HL-60 (cell line): Measurements from ENCODE around the gene GRB10.

Experiments
- DNase-seq, 2 experiments: peaks; one replicate each; pipeline ENCODE4 v3.0.0-alpha.2; 2010 to 2020; ENCODE audit warnings: low read depth in 1 of 2, low spot score in 1 of 2
- H3K27ac ChIP-seq: fragments of 250-450 bp; sonication (Bioruptor Pico); replicated peaks from 2 replicates; pipeline ENCODE4 v1.5.1; 2020; ENCODE audit warnings: mild to moderate bottlenecking, moderate library complexity
- H3K27me3 ChIP-seq: fragments of 250-450 bp; sonication (Bioruptor Pico); 2 replicates; pipeline ENCODE4 v1.5.1; 2021; ENCODE audit warnings: mild to moderate bottlenecking, moderate library complexity; ENCODE audit not compliant: insufficient read depth, poor library complexity, severe bottlenecking
- H3K4me3 ChIP-seq: replicated peaks from 2 replicates; pipeline ENCODE4 v1.5.1; 2011; ENCODE audit warnings: mild to moderate bottlenecking, control low read depth, low read length; ENCODE audit not compliant: insufficient read depth
- GABPA ChIP-seq: IDR thresholded peaks from 2 replicates; pipeline ENCODE4 v1.6.1; 2012; ENCODE audit warnings: low read depth
- POLR2AphosphoS5 ChIP-seq: IDR thresholded peaks from 2 replicates; pipeline ENCODE4 v1.6.1; 2012; ENCODE audit warnings: low read depth
- SPI1 ChIP-seq: IDR thresholded peaks from 2 replicates; pipeline ENCODE4 v1.6.1; 2012; ENCODE audit warnings: low read depth, mild to moderate bottlenecking, borderline replicate concordance
- TF ChIP-seq, protein P1 (sequence below): IDR thresholded peaks from 2 replicates; pipeline ENCODE4 v1.6.1; 2012; ENCODE audit warnings: low read depth; ENCODE audit not compliant: insufficient replicate concordance
- TF ChIP-seq, protein P2 (sequence below): IDR thresholded peaks from one replicate; pipeline ENCODE4 v1.5.1; 2011; ENCODE audit warnings: low read length, control low read depth, inconsistent platforms; ENCODE audit not compliant: insufficient read depth

The GRB10 gene

DNA sequence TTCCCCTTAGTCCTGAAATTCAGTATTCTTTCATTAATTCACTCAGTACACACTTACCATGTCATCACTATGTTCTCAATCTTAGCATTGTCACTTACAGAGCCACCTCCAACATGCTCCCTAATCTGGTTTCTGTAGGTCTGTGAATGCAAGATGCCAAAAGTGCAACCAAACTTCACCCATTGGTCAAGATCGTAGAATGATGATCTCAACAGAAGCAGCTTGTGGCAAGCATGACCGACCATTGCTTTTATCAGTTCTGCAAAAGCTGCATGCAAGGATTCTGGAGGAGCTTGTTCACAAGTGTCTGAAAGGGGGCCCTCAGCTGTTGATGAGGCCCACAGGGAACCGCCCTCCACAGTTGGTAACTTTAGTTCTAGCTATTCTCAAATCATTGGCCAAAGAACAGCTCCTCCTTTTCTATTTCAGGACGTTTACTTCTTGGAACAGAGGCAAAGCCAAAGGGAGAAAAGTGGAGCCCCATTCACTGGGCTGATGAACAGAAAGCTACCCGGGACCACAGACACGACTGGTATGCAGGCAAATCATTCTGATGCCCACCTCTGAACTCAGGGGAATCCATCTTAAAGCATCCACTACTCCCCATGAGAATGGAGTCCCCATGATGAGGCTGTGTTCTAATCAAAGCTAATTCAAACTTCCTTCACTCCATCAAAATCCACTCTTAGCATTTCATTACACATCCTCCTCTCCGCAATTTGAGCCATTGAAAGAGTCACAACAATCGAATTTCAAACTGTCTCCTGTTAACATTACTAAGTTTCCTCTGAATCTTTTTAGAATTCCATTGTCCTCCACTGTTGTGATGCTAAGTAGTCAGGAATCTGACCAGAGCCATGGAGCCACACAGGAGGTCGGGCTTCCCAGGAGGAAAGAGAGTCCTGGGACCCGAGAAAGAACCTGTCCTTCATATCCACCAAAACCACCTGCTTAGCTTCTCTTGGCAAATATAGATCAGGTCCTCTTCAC lies 13.9 kb downstream of the GRB10 start:
- Histone ChIP-seq H3K4me3 (no peak overlapping the region), H3K27ac (no peak overlapping the region), H3K27me3 (no peaks in the 10 kb centered on the region)
- TF ChIP-seq, protein P1, sequence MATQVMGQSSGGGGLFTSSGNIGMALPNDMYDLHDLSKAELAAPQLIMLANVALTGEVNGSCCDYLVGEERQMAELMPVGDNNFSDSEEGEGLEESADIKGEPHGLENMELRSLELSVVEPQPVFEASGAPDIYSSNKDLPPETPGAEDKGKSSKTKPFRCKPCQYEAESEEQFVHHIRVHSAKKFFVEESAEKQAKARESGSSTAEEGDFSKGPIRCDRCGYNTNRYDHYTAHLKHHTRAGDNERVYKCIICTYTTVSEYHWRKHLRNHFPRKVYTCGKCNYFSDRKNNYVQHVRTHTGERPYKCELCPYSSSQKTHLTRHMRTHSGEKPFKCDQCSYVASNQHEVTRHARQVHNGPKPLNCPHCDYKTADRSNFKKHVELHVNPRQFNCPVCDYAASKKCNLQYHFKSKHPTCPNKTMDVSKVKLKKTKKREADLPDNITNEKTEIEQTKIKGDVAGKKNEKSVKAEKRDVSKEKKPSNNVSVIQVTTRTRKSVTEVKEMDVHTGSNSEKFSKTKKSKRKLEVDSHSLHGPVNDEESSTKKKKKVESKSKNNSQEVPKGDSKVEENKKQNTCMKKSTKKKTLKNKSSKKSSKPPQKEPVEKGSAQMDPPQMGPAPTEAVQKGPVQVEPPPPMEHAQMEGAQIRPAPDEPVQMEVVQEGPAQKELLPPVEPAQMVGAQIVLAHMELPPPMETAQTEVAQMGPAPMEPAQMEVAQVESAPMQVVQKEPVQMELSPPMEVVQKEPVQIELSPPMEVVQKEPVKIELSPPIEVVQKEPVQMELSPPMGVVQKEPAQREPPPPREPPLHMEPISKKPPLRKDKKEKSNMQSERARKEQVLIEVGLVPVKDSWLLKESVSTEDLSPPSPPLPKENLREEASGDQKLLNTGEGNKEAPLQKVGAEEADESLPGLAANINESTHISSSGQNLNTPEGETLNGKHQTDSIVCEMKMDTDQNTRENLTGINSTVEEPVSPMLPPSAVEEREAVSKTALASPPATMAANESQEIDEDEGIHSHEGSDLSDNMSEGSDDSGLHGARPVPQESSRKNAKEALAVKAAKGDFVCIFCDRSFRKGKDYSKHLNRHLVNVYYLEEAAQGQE = no peak
- TF ChIP-seq SPI1 = no peak
- TF ChIP-seq GABPA = no peak
- TF ChIP-seq, protein P2, sequence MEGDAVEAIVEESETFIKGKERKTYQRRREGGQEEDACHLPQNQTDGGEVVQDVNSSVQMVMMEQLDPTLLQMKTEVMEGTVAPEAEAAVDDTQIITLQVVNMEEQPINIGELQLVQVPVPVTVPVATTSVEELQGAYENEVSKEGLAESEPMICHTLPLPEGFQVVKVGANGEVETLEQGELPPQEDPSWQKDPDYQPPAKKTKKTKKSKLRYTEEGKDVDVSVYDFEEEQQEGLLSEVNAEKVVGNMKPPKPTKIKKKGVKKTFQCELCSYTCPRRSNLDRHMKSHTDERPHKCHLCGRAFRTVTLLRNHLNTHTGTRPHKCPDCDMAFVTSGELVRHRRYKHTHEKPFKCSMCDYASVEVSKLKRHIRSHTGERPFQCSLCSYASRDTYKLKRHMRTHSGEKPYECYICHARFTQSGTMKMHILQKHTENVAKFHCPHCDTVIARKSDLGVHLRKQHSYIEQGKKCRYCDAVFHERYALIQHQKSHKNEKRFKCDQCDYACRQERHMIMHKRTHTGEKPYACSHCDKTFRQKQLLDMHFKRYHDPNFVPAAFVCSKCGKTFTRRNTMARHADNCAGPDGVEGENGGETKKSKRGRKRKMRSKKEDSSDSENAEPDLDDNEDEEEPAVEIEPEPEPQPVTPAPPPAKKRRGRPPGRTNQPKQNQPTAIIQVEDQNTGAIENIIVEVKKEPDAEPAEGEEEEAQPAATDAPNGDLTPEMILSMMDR = no peak
- TF ChIP-seq POLR2AphosphoS5 = no peak
- no peak for DNase-seq

DNA sequence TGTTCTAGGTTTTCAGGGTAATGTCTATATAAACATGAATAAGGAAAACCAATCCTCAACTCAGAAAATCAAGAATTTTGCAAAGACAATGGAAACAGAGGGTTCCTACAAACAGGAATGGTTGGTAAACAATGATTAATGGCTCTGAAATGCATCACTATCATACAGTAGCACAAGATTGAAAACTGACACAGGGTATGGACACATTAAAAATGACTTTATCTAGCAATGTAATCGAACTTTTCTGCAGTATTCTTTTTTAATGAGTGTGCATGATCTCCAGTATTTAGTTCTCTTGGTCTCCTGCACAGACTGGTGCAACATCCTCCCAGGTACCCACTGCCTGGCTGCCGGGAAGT lies 15.9 kb downstream of the GRB10 start:
- TF ChIP-seq, protein P1 = no peak
- TF ChIP-seq, protein P2 = no peak
- TF ChIP-seq POLR2AphosphoS5 = no peak
- TF ChIP-seq SPI1 = no peak
- TF ChIP-seq GABPA = no peak
- H3K4me3 ChIP-seq = no peak overlapping the region
- DNase-seq = no peak
- no peak overlapping the region for H3K27ac ChIP-seq
- no peaks in the 10 kb centered on the region for H3K27me3 ChIP-seq

DNA sequence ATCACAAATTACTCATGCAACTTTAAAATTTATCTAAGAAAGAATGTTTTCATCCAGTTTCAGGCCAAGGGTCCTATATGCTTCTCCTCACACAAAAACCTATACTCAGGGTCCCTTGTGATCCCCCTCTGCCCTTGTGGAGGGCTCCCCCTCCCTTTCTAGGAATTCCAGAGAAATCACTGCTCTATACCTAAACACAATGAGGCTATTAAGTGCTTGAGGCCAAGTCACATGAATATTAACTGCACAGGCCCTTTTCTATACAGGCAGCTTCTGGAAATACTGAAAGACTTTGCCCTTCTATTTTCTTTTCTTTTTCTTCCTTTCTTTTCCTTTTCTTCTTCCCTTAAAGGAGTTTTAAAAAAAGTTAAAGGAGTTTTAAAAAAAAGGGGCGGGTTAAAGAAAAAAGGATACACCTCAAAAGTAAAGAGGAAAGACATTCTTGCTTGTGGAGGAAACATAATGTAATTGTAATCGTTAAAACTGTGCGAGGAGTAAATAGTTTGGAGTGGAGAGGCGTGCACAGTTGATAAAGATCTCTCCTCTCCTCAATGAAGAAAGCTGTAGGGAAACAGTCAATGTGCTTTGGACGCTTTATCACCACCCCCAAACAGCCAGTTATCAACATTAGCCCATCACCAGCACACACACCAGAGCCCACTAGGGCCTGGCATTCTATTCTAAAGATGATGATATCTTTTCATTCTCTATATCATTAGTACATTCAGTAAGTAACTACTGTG lies 16.4 kb downstream of the GRB10 start:
- DNase-seq = no peak
- H3K4me3 ChIP-seq = no peak overlapping the region
- H3K27me3 ChIP-seq = no peaks in the 10 kb centered on the region
- TF ChIP-seq SPI1 (no peak), POLR2AphosphoS5 (no peak), GABPA (no peak)
- TF ChIP-seq, protein P1 = no peak
- TF ChIP-seq, protein P2 = no peak
- no peak overlapping the region for H3K27ac ChIP-seq
